ENCODE measurements around the gene TMEM63A.

The TMEM63A gene

GRCh38 chr1:225903623-225904022 is 21.4 kb upstream of the TMEM63A start:
- Histone ChIP-seq H2AFZ (ENCODE audit: low read length) (no peak overlapping the region), H3K27me3 (replicated peaks; ENCODE audit: insufficient read depth, low read length) (no peaks in the 10 kb centered on the region), H3K9me2 (replicated peaks; ENCODE audit: insufficient read depth, low read length) (no peaks in the 10 kb centered on the region), H3K79me2 (ENCODE audit: low read length) (no peaks in the 10 kb centered on the region), H3K27ac (ENCODE audit: low read length) (no peak overlapping the region), H4K20me1 (ENCODE audit: insufficient read depth, low read length) (no peaks in the 10 kb centered on the region), H3F3A (ENCODE audit: insufficient read depth, low read length) (no peaks in the 10 kb centered on the region), H3K36me3 (replicated peaks; ENCODE audit: insufficient read depth, low read length) (no peaks in the 10 kb centered on the region), H3K4me3 (ENCODE audit: low read length) (no peak overlapping the region), H3K4me1 (ENCODE audit: low read length) (peaks cover 5% of the 10 kb centered on the region), H3K9me3 (replicated peaks; ENCODE audit: insufficient read depth, low read length) (no peaks in the 10 kb centered on the region), H3K4me2 (ENCODE audit: low read depth, low read length) (no peak overlapping the region), H3K9ac (ENCODE audit: low read length) (no peak overlapping the region)
- TF ChIP-seq EZH2 (optimal IDR thresholded peaks at IDR 0.05; ENCODE audit: low read depth, low read length): no peak
- no peak for TF ChIP-seq EZH2phosphoT487 (IDR thresholded peaks at IDR 0.05; ENCODE audit: low read length)
- TF ChIP-seq CTCF (IDR thresholded peaks at IDR 0.05; ENCODE audit: low read length): no peak
- no peak for DNase-seq

- Histone ChIP-seq H3K4me1 (ENCODE audit: low read length) (peaks cover 32% of the 10 kb centered on the region), H3K79me2 (ENCODE audit: low read length) (no peaks in the 10 kb centered on the region), H3K4me2 (ENCODE audit: low read depth, low read length) (no peak overlapping the region), H3K36me3 (replicated peaks; ENCODE audit: insufficient read depth, low read length) (no peaks in the 10 kb centered on the region), H4K20me1 (ENCODE audit: insufficient read depth, low read length) (no peaks in the 10 kb centered on the region), H3F3A (ENCODE audit: insufficient read depth, low read length) (peaks cover 20% of the 10 kb centered on the region), H3K27me3 (replicated peaks; ENCODE audit: insufficient read depth, low read length) (no peaks in the 10 kb centered on the region), H3K9ac (ENCODE audit: low read length) (no peak overlapping the region), H3K4me3 (ENCODE audit: low read length) (no peak overlapping the region), H3K9me2 (replicated peaks; ENCODE audit: insufficient read depth, low read length) (no peaks in the 10 kb centered on the region), H3K27ac (ENCODE audit: low read length) (no peak overlapping the region; the same call in 1 of the 2 replicates), H3K9me3 (replicated peaks; ENCODE audit: insufficient read depth, low read length) (no peaks in the 10 kb centered on the region), H2AFZ (ENCODE audit: low read length) (no peak overlapping the region)
- no peak for DNase-seq
- no peak for TF ChIP-seq EZH2 (optimal IDR thresholded peaks at IDR 0.05; ENCODE audit: low read depth, low read length)
These were observed 17.1 kb upstream of the TMEM63A start for GRCh38 chr1:225899044-225899925.

- Histone ChIP-seq H3K9ac (ENCODE audit: low read length) (peak overlapping the region; percentile 5; the same call in 1 of the 2 replicates), H2AFZ (ENCODE audit: low read length) (0 out of 2 replicates have a peak overlapping the region, but pooled peaks have one; percentile 1)
- DNase-seq: peak; percentile 92
These were observed 15.7 kb upstream of the TMEM63A start for GRCh38 chr1:225897595-225898514.

More at GRCh38 chr1:225897595-225898514, 15.7 kb upstream of the TMEM63A start:
- no peaks in the 10 kb centered on the region for H4K20me1 ChIP-seq (ENCODE audit: insufficient read depth, low read length)
- no peaks in the 10 kb centered on the region for H3K27me3 ChIP-seq (replicated peaks; ENCODE audit: insufficient read depth, low read length)
- H3K27ac ChIP-seq (ENCODE audit: low read length): peak overlapping the region; percentile 73
- H3K9me2 ChIP-seq (replicated peaks; ENCODE audit: insufficient read depth, low read length): no peaks in the 10 kb centered on the region
- H3K4me3 ChIP-seq (ENCODE audit: low read length): no peak overlapping the region
- no peaks in the 10 kb centered on the region for H3K36me3 ChIP-seq (replicated peaks; ENCODE audit: insufficient read depth, low read length)
- H3K79me2 ChIP-seq (ENCODE audit: low read length): no peaks in the 10 kb centered on the region
- TF ChIP-seq CTCF (IDR thresholded peaks at IDR 0.05; ENCODE audit: low read length): no peak
- TF ChIP-seq EZH2 (optimal IDR thresholded peaks at IDR 0.05; ENCODE audit: low read depth, low read length): no peak
- no peak for TF ChIP-seq EZH2phosphoT487 (IDR thresholded peaks at IDR 0.05; ENCODE audit: low read length)
- peaks cover 32% of the 10 kb centered on the region for H3K4me1 ChIP-seq (ENCODE audit: low read length)
- H3K9me3 ChIP-seq (replicated peaks; ENCODE audit: insufficient read depth, low read length): no peaks in the 10 kb centered on the region
- peaks cover 20% of the 10 kb centered on the region for H3F3A ChIP-seq (ENCODE audit: insufficient read depth, low read length)
- H3K4me2 ChIP-seq (ENCODE audit: low read depth, low read length): peak overlapping the region; percentile 79; the same call in 1 of the 2 replicates

All from MM.1S (cell line).